K562 (cell line): ENCODE results near the gene SFXN3. TPM values are rescaled to one million over a fixed set of nuclear protein-coding genes. Genes with fewer than 3 reads are reported as not detected.
A peak's percentile ranks its signal among the peaks of the same experiment; 100 is the strongest.

Source experiments
- ETV1 ChIP-seq: fragments of 450-650 bp; conservative IDR thresholded peaks from 2 replicates; pipeline ENCODE4 v1.6.1; 2016; ENCODE audit warnings: missing genetic modification characterization, control low read depth, low read depth, missing compliant biosample characterization
- TCF3 ChIP-seq: sonication (generic); formaldehyde crosslinking; IDR thresholded peaks from 2 replicates; pipeline ENCODE4 v1.4.0; 2020; ENCODE audit warnings: mild to moderate bottlenecking, missing genetic modification reagents
- ZBED1 ChIP-seq: IDR thresholded peaks from 2 replicates; pipeline ENCODE4 v1.6.1; 2014
- ZBTB1 ChIP-seq: sonication (generic); formaldehyde crosslinking; IDR thresholded peaks from 2 replicates; pipeline ENCODE4 v1.8.1; 2023; ENCODE audit warnings: missing genetic modification reagents, low read depth, mild to moderate bottlenecking, borderline replicate concordance
- ZBTB8A ChIP-seq: fragments of 450-650 bp; IDR thresholded peaks from 2 replicates; pipeline ENCODE4 v1.6.1; 2018; ENCODE audit warnings: mild to moderate bottlenecking, moderate library complexity; ENCODE audit not compliant: partially characterized antibody
- polyA plus RNA-seq, 8 experiments: library from polyadenylated mRNA; depleted of rRNA in 4 of 8; stranded (reverse) in 5 of 8; unstranded in 3 of 8; fragments of >200 nt; fragmentation: Nextera tagmentation in 2 of 8; fragmentation: Illumina TruSeq in 1 of 8; extraction: Ambion mirVana in 2 of 8; extraction: Trizol in 1 of 8; gene quantifications; 2 replicates each; pipeline versions ENCODE4 v1.2.1 to v1.2.3, GENCODE V29; 2011 to 2014; ENCODE audit warnings: inconsistent platforms in 1 of 8, missing spikeins in 1 of 8
- total RNA-seq, 7 experiments: library from RNA; depleted of rRNA in 6 of 7; stranded (reverse); fragments of >200 nt in 6 of 7; fragmentation: Illumina TruSeq in 2 of 7; extraction: Trizol in 2 of 7; gene quantifications; 2 replicates each; pipeline versions ENCODE4 v1.2.1 to v1.2.3, GENCODE V29; 2011 to 2021; ENCODE audit warnings: low replicate concordance in 1 of 7
- TF ChIP-seq, protein P1 (sequence below), 2 experiments: IDR thresholded peaks in 1 of 2; conservative IDR thresholded peaks in 1 of 2; 2 replicates each; pipeline ENCODE4 v1.6.1; 2016; ENCODE audit warnings: low read depth in 2 of 2, mild to moderate bottlenecking in 1 of 2, missing compliant biosample characterization in 1 of 2, missing genetic modification characterization in 1 of 2, moderate library complexity in 1 of 2
- TF ChIP-seq, protein P2 (sequence below): sonication (generic); formaldehyde crosslinking; IDR thresholded peaks from 2 replicates; pipeline ENCODE4 v1.8.0; 2022; ENCODE audit warnings: mild to moderate bottlenecking, low read depth, missing genetic modification reagents
- TF ChIP-seq, protein P3 (sequence below): fragments of 450-650 bp; IDR thresholded peaks from 2 replicates; pipeline ENCODE4 v1.6.1; 2017; ENCODE audit warnings: antibody characterized with exemption, mild to moderate bottlenecking
- TF ChIP-seq, protein P4 (sequence below): sonication (generic); formaldehyde crosslinking; IDR thresholded peaks from 2 replicates; pipeline ENCODE4 v1.8.0; 2022; ENCODE audit warnings: mild to moderate bottlenecking, missing genetic modification reagents
- TF ChIP-seq, protein P5 (sequence below): sonication (generic); formaldehyde crosslinking; IDR thresholded peaks from 2 replicates; pipeline ENCODE4 v1.8.0; 2022; ENCODE audit warnings: missing genetic modification reagents, mild to moderate bottlenecking, moderate library complexity, borderline replicate concordance

Gene SFXN3
- total and polyA plus RNA-seq, 9 of the 15 experiments (the other 6 are each of a cell fraction or from before 2014, with no cell fraction given): 0.24 to 4.6 (median 0.86) TPM

DNA sequence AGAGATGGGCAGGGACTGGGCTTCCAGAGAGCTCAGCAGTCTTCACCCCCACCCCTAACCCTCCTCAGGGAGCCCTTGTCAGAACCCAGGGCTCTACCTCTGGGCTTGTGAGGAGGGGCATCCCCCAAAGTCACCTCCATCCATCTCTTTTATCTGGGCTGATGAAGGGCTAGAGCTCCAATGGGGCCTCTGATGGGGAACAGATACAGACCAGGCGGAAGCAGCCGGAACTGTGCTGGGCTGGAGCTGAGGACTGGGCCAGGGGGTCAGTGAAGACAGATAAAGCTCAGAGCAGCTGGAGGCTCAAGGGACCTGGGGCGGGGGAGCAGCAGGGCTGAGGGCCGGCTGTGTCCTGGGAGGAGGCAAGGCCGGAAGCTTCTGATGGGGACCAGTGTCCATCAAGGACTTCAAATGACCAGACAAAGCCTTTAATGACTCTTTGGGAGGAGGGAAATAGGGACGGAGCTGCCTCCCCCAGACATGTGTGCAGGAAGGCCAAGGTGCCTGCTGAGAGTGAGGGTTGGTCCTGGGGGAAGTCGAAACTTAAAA lies 40.9 kb downstream of the SFXN3 start (continued):
- TF ChIP-seq, protein P1, sequence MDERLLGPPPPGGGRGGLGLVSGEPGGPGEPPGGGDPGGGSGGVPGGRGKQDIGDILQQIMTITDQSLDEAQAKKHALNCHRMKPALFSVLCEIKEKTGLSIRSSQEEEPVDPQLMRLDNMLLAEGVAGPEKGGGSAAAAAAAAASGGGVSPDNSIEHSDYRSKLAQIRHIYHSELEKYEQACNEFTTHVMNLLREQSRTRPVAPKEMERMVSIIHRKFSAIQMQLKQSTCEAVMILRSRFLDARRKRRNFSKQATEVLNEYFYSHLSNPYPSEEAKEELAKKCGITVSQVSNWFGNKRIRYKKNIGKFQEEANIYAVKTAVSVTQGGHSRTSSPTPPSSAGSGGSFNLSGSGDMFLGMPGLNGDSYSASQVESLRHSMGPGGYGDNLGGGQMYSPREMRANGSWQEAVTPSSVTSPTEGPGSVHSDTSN (CRISPR knock-in tag; IDR thresholded peaks at IDR 0.05; ENCODE audit: low read depth): no peak
- TF ChIP-seq, protein P1 (tag; conservative IDR thresholded peaks at IDR 0.05; ENCODE audit: low read depth): peak; percentile 39
- TF ChIP-seq ZBED1: 0 out of 2 replicates have a peak, but pooled peaks have one; percentile 49
- TF ChIP-seq ETV1 (tag): peak; percentile 55; the same call in 1 of the 2 replicates
- TF ChIP-seq ZBTB1: no peak
- TF ChIP-seq, protein P2, sequence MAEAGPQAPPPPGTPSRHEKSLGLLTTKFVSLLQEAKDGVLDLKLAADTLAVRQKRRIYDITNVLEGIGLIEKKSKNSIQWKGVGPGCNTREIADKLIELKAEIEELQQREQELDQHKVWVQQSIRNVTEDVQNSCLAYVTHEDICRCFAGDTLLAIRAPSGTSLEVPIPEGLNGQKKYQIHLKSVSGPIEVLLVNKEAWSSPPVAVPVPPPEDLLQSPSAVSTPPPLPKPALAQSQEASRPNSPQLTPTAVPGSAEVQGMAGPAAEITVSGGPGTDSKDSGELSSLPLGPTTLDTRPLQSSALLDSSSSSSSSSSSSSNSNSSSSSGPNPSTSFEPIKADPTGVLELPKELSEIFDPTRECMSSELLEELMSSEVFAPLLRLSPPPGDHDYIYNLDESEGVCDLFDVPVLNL (CRISPR knock-in tag): no peak
- TF ChIP-seq, protein P3, sequence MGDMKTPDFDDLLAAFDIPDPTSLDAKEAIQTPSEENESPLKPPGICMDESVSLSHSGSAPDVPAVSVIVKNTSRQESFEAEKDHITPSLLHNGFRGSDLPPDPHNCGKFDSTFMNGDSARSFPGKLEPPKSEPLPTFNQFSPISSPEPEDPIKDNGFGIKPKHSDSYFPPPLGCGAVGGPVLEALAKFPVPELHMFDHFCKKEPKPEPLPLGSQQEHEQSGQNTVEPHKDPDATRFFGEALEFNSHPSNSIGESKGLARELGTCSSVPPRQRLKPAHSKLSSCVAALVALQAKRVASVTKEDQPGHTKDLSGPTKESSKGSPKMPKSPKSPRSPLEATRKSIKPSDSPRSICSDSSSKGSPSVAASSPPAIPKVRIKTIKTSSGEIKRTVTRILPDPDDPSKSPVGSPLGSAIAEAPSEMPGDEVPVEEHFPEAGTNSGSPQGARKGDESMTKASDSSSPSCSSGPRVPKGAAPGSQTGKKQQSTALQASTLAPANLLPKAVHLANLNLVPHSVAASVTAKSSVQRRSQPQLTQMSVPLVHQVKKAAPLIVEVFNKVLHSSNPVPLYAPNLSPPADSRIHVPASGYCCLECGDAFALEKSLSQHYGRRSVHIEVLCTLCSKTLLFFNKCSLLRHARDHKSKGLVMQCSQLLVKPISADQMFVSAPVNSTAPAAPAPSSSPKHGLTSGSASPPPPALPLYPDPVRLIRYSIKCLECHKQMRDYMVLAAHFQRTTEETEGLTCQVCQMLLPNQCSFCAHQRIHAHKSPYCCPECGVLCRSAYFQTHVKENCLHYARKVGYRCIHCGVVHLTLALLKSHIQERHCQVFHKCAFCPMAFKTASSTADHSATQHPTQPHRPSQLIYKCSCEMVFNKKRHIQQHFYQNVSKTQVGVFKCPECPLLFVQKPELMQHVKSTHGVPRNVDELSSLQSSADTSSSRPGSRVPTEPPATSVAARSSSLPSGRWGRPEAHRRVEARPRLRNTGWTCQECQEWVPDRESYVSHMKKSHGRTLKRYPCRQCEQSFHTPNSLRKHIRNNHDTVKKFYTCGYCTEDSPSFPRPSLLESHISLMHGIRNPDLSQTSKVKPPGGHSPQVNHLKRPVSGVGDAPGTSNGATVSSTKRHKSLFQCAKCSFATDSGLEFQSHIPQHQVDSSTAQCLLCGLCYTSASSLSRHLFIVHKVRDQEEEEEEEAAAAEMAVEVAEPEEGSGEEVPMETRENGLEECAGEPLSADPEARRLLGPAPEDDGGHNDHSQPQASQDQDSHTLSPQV: no peak
- peak; percentile 58 for TF ChIP-seq TCF3 (CRISPR knock-in tag)
- TF ChIP-seq, protein P4, sequence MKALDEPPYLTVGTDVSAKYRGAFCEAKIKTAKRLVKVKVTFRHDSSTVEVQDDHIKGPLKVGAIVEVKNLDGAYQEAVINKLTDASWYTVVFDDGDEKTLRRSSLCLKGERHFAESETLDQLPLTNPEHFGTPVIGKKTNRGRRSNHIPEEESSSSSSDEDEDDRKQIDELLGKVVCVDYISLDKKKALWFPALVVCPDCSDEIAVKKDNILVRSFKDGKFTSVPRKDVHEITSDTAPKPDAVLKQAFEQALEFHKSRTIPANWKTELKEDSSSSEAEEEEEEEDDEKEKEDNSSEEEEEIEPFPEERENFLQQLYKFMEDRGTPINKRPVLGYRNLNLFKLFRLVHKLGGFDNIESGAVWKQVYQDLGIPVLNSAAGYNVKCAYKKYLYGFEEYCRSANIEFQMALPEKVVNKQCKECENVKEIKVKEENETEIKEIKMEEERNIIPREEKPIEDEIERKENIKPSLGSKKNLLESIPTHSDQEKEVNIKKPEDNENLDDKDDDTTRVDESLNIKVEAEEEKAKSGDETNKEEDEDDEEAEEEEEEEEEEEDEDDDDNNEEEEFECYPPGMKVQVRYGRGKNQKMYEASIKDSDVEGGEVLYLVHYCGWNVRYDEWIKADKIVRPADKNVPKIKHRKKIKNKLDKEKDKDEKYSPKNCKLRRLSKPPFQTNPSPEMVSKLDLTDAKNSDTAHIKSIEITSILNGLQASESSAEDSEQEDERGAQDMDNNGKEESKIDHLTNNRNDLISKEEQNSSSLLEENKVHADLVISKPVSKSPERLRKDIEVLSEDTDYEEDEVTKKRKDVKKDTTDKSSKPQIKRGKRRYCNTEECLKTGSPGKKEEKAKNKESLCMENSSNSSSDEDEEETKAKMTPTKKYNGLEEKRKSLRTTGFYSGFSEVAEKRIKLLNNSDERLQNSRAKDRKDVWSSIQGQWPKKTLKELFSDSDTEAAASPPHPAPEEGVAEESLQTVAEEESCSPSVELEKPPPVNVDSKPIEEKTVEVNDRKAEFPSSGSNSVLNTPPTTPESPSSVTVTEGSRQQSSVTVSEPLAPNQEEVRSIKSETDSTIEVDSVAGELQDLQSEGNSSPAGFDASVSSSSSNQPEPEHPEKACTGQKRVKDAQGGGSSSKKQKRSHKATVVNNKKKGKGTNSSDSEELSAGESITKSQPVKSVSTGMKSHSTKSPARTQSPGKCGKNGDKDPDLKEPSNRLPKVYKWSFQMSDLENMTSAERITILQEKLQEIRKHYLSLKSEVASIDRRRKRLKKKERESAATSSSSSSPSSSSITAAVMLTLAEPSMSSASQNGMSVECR (CRISPR knock-in tag): no peak
- TF ChIP-seq ZBTB8A: no peak
- TF ChIP-seq, protein P5, sequence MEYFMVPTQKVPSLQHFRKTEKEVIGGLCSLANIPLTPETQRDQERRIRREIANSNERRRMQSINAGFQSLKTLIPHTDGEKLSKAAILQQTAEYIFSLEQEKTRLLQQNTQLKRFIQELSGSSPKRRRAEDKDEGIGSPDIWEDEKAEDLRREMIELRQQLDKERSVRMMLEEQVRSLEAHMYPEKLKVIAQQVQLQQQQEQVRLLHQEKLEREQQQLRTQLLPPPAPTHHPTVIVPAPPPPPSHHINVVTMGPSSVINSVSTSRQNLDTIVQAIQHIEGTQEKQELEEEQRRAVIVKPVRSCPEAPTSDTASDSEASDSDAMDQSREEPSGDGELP (CRISPR knock-in tag): peak; percentile 87; the same call in 1 of the 2 replicates
